ENCODE results near the gene ZC3H13. TPM values are rescaled to one million over a fixed set of nuclear protein-coding genes. Genes with fewer than 3 reads are reported as not detected.

ZC3H13 gene
- 3.5 and 9.6 TPM in 2 replicates for total RNA-seq (2014; rRNA removed; shearing (Covaris generic))

GRCh38 chr13:46052319-46053161 lies at the start of gene ZC3H13:
TSS of gene ZC3H13 (minus strand) at chr13:46052746. CDS start at chr13:46045507, 7,239 bp downstream.
- in situ Hi-C loops (cut with HindIII; ENCODE audit: low sequenced_read_pairs), result no loop called here

GRCh38 chr13:46102255-46102605 lies 49.7 kb upstream of the ZC3H13 start:
- no peak for DNase-seq (ENCODE audit: low spot score)
- in situ Hi-C loops (cut with HindIII; ENCODE audit: low sequenced_read_pairs), result no loop called here

More at GRCh38 chr13:46052319-46053161, at the start of gene ZC3H13:
- peak; percentile 97 for DNase-seq (ENCODE audit: low spot score)

DNA sequence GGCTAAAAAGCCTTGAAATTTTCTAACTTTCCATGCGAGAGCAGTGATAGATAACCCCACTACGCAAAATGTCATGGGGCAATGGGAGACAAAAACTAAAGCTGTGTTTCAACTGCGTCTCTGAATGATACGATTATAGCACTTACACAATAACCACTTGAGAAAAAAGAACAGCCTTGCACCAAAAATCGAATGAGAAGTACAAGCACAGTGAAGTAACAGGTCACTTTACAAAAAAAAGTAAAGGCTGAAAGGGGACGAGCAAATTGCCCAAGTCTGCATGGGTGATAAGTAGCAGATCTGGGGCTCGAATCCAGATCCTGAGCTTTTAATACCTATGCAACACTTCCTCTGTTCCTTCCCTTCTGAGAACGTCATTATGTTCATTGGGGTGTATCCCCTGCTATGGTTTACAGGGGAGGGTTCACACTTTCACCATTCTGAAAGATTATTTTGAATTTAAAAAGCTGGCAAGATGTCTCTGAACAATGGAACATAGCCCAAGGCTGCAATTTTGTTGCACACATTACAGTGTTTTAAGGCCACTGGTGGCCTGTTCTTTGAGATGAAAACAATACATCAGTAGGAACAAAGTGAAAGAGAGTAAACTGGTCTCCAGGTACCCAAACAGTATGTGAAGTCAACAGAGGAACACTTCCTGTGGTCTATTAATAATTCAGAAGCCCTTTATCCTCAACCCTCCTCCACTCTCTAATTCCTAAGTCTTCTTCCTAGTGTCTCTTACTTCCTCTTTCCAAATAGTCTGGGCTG lies 49.1 kb upstream of the ZC3H13 start:
- DNase-seq (ENCODE audit: low spot score), result no peak
- in situ Hi-C loops (cut with HindIII; ENCODE audit: low sequenced_read_pairs), result no loop called here

GRCh38 chr13:46101002-46101401 lies 48.5 kb upstream of the ZC3H13 start:
- no peak for DNase-seq (ENCODE audit: low spot score)
- in situ Hi-C loops (cut with HindIII; ENCODE audit: low sequenced_read_pairs), result no loop called here

DNA sequence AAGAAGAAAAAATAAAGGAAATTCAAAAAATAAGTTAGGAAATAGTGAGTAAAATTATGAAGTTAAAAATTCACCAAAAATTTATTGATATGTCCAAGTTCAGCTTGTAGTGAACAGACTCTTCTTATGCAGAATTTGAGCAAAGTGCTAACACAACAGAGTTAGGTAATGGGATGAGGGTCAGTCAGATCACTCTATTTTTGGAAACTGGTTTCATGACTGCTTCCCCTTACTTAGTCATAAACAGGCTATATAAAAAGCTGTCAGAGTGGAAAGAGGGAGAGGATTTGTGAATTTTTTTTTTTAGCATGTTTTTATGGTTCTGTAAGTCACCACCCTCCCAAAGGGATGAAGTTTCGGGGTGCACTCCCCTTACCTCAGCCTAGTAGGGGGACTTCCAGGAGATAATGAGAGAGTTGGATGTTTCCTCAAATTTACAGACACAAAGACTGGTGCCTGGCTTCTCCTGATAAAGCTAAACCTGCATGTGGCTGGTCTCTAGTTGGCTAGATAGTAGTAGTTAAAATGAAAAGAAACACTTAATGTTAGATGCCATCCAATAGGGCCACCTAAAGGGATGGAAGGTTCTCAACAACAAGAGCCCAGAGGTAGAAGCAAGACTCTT lies 47.8 kb upstream of the ZC3H13 start:
- in situ Hi-C loops (cut with HindIII; ENCODE audit: low sequenced_read_pairs), result no loop called here
- DNase-seq (ENCODE audit: low spot score), result no peak

GRCh38 chr13:46097663-46098062 lies 45.1 kb upstream of the ZC3H13 start:
- in situ Hi-C loops (cut with HindIII; ENCODE audit: low sequenced_read_pairs), result no loop called here
- DNase-seq (ENCODE audit: low spot score), result no peak

- no peak for DNase-seq (ENCODE audit: low spot score)
- in situ Hi-C loops (cut with HindIII; ENCODE audit: low sequenced_read_pairs), result no loop called here
These were observed 44.5 kb upstream of the ZC3H13 start for GRCh38 chr13:46097015-46097414.

DNA sequence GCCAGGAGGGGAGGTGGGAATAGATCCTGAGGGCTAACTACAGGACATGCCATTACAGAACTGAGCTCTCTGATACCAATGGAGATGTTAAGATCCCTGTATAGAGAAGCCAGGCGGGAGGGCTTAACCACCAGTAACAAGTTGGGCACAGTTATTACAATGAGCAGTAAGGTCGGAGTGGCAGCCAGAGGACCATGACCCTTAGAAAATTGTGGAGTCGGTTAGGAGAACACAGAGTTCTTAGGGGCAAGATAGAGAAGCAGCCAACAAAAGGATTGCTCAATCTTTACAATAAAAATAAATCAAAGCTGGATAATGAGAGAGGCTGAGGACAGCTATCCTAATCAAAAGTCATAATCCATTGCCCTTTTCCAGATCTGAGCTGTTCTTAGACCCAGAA lies 41.9 kb upstream of the ZC3H13 start:
- no peak for DNase-seq (ENCODE audit: low spot score)
- in situ Hi-C loops (cut with HindIII; ENCODE audit: low sequenced_read_pairs), result no loop called here

GRCh38 chr13:46088821-46089562 lies 36.4 kb upstream of the ZC3H13 start:
- in situ Hi-C loops (cut with HindIII; ENCODE audit: low sequenced_read_pairs), result no loop called here
- no peak for DNase-seq (ENCODE audit: low spot score)

DNA sequence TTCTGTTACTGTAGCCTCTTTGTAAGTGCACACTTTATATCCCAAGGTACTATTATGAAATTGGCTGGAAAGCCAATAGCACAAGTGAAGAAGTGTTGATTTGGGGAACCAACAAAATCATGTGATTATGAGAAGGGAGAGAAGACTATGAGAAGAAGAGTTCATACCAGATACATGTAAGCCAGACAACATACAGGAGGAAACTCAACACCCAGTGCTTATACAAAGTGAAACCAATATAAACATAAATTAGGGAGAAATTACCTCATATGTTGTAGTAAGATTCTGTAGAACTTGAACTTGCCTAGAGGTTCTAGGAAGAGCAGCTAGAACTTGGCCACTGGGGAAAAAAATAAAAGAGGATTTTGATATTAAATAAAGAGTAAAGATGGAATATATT lies 34.9 kb upstream of the ZC3H13 start:
- no peak for DNase-seq (ENCODE audit: low spot score)
- in situ Hi-C loops (cut with HindIII; ENCODE audit: low sequenced_read_pairs), result no loop called here

- no peak for DNase-seq (ENCODE audit: low spot score)
- in situ Hi-C loops (cut with HindIII; ENCODE audit: low sequenced_read_pairs), result no loop called here
These were observed 34.4 kb upstream of the ZC3H13 start for GRCh38 chr13:46086985-46087384.

DNA sequence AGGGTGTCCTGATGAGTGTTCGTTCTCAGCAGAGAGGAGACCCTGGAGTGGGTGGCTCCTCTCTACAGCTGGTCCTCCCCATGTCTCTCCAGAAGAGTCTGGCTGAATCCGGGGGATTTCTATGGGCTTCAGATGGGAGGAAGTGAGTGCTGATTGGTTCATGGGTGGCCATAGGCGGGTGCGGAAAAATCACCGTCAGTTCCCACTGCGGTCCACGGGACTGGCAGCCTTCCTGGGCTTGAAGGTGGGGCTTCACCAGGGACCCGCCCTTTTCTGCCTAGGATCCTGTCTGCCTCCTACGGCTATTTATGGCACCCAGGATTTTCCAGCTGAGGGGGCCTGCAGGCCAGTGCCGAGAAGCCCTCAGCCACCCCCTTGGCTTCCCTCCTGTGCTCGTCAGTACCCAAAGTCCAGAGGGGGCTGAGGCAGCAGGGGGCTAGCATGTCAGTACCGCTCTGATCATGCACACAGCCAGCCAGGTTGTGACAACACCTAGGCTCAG lies 33.9 kb upstream of the ZC3H13 start:
- in situ Hi-C loops (cut with HindIII; ENCODE audit: low sequenced_read_pairs), result no loop called here
- DNase-seq (ENCODE audit: low spot score), result no peak

DNA sequence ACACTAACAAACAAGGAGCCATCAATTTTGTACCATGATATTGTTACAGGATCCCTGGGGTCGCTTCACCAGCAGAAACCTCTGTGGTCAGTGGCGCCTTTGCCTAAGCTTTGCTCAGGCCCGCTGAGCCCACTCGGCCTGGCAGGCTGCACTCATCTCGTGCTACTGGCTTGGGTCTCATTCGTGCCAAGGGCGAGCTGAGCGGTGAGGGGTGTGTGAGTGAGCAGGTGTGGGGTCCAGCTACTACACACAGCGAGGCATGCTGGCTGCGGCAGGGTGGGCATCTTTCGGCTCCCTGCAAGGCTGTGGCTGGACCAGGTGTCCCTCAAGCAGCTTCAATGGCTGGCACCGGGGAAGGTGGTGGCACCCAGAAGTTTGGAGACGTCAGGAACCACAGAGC lies 33.2 kb upstream of the ZC3H13 start:
- no peak for DNase-seq (ENCODE audit: low spot score)
- in situ Hi-C loops (cut with HindIII; ENCODE audit: low sequenced_read_pairs), result no loop called here

DNA sequence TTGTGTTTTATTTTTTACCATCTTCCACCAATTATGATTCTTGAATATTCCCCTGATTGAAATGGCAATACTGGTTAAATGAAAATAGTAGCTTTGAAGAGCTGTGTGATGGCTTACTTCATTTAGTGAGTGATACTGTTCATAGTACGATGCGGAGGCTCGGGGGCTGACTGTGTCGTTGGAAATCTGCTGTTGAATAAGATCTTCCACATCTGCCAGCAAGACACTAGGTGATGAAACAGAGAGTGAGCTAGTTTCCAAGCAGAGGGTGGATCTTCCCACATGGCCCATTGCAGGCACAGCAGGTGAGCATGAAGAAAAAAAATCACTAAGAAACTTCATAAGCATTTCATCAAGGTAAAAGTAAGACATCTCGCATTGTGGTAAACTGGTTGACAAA lies 29.8 kb upstream of the ZC3H13 start:
- in situ Hi-C loops (cut with HindIII; ENCODE audit: low sequenced_read_pairs), result no loop called here
- DNase-seq (ENCODE audit: low spot score), result no peak

DNA sequence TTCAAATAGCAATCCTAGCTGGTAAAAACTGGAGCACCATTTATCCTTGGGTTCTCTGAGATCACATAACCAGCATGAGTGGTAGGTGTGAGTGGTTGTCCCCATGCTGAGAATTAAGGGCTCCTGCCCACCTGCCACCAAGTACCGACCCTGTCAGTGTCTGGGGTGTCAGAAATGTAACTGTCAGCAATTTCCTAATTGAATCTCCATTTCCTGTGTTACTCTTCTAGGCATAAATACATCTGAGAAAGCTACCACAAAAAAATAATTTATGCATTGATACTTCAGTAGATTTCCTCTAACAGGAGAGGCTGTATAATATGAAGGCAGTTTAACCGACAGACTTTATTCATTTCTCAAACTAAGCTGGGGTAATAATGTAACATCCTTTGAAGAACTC lies 27.2 kb upstream of the ZC3H13 start:
- no peak for DNase-seq (ENCODE audit: low spot score)
- in situ Hi-C loops (cut with HindIII; ENCODE audit: low sequenced_read_pairs), result no loop called here

DNA sequence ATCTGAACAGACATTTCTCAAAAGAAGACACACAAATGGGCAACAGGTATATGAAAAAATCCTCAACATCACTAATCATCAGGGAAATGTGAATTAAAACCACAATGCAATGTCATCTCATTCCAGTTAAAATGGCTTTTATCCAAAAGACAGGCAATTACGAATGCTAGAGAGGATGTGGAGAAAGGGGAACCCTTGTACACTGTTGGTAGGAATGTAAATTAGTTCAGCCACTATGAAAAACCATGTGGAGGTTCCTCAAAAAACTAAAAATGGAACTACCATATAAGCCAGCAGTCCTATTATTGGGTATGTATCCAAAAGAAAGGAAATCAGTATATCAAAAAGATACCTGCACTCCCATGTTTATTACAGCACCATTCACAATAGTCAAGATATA lies 24.7 kb upstream of the ZC3H13 start:
- no peak for DNase-seq (ENCODE audit: low spot score)
- in situ Hi-C loops (cut with HindIII; ENCODE audit: low sequenced_read_pairs), result no loop called here

DNA sequence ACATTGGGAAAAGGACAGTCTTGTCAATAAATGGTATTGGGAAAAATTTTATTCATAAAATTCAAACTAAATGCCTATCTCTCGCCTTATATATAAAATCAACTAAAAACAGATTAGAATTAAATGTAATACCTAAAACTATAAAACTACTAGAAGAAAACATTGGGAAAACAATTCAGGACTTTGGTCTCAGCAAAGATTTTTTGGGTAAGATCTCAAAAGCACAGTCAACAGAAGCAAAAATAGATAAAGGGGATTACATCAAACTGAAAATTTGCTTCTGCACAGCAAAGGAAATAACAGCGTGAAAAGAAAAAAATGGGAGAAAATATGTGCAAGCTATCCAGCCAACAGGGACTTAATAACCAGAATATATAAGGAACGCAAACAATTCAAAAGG lies 24.3 kb upstream of the ZC3H13 start:
- DNase-seq (ENCODE audit: low spot score), result no peak
- in situ Hi-C loops (cut with HindIII; ENCODE audit: low sequenced_read_pairs), result no loop called here

DNA sequence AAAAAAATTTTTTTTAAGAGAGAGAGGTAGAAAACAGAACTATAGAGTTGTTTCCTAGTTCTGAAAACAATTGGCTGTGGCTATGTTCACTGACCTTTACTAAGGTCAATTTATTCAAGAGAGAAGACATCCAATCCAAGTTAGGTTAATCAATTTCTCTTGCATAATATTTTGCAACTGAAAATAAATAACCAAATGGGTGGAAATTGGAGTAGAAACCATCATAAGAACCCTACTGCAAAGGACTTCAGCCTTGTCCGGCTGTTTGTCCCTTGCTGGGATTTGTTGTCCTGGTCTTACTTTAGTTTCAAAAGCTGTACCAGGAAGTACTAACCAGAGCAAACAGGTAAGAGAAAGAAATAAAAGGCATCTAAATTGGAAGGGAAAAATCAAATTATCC lies 23.3 kb upstream of the ZC3H13 start:
- DNase-seq (ENCODE audit: low spot score), result no peak
- in situ Hi-C loops (cut with HindIII; ENCODE audit: low sequenced_read_pairs), result no loop called here

DNA sequence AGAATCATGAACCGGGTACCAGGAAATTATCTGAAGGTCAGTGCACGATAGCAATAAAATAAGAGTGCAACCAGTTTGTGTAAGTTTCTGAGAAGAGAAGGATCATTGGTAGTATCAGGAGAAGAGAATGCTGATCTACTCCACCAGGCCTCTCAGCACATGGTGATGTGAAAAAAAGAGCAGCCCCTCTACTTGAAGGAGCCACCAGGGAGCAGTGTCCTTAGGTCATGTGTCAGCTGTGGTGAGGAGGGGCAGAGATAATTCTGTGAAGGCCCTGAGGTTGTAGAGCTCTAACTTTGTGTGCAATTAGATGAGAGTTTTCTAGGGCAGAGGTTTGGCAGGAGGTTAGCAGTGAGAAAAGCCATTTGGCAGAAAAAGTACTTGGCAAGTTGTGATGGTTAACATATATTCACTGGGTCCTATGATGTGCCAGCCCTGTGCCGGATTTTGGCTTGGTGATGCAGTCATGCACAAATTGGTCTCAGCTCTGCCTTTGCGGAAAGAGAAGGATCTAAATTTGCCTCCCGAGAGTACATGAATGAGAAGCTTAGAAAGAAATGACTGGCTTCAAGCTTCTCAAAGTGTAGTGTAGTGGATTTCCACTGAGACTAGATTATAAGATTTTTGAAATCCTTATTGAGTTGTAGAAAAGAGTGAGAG lies 19.2 kb upstream of the ZC3H13 start:
- DNase-seq (ENCODE audit: low spot score), result no peak

More for the DNA sequence above, 19.2 kb upstream of the ZC3H13 start:
- in situ Hi-C loops (cut with HindIII; ENCODE audit: low sequenced_read_pairs), result no loop called here

Data from G401 (cell line).